NCI-H1930 (cell line): ENCODE measurements around the gene PTRH2.
"Not testable (repeated sequence)": the region's sequence is repeated elsewhere in the genome, so short reads cannot be mapped to it uniquely, and the experiment has no call there.

Source experiments
- DNase-seq, 2 experiments: peaks; one replicate each; lab custom pipeline; 2025; lab: John Stamatoyannopoulos, UW

PTRH2 gene

GRCh38 chr17:59669411-59669810 is 37.8 kb downstream of the PTRH2 start:
- peak in 1 of 2 experiments; percentile 40 for DNase-seq

GRCh38 chr17:59668816-59669215 is 38.4 kb downstream of the PTRH2 start:
- DNase-seq, result no peak

GRCh38 chr17:59666235-59666634 is 41.0 kb downstream of the PTRH2 start:
- no peak for DNase-seq

- not testable (repeated sequence) for DNase-seq
These were observed 50.6 kb downstream of the PTRH2 start for GRCh38 chr17:59656624-59657023.

DNA sequence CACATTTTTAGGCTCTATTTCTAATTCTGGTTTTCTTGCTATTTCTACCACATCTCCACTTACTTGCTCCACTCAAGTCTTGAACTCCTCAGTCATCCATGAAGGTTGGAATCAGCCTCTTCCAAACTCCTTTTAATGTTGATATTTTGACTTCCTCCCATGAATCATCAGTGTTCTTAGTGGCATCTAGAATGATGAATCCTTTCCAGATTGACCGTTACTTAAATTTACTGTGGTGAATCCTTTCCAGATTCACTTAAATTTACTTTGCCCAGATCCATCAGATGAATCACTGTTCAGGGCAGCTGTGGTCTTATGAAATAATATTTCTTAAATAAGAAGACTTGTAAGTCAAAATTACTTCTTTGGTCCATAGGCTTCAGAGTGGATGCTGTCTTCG is 55.1 kb downstream of the PTRH2 start:
- DNase-seq, result no peak

DNA sequence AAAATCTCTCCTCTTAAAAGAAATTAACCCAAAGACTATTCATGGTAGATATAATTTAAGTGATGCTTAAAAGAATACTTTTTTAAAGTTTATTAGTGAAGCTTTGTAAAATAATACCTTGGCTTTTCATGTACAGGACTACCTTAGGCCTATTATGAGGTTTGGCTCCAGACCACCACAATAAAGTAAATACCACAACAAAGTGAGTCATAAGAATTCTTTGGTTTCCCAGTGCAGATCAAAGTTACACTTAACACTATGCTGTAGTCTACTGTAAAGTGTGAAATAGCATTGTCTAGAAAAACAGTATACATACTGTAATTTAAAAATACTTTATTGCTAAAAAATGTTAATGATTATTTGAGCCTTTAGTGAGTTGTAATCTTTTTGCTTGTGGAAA is 55.9 kb downstream of the PTRH2 start:
- DNase-seq, result no peak

- no peak for DNase-seq
These were observed 56.6 kb downstream of the PTRH2 start for GRCh38 chr17:59650642-59651041.

- no peak for DNase-seq
These were observed 57.3 kb downstream of the PTRH2 start for GRCh38 chr17:59649886-59650285.
